Occipital lobe (tissue), 2 donors: ENCODE results near the gene SRRM4. TPM values are rescaled to one million over a fixed set of nuclear protein-coding genes. Genes with fewer than 3 reads are reported as not detected.
"Not testable (repeated sequence)": the region's sequence is repeated elsewhere in the genome, so short reads cannot be mapped to it uniquely, and the experiment has no call there.

Experiments
- DNase-seq: peaks from one replicate; lab custom pipeline; 2025; lab: John Stamatoyannopoulos, UW
- total RNA-seq: library from RNA; depleted of rRNA; stranded (reverse); fragments of >200 nt; gene quantifications from one replicate; pipeline ENCODE4 v1.2.3, GENCODE V29; 2014

SRRM4 gene
- total RNA-seq, 1 donor from 2014 or later, result 6.4 TPM

GRCh38 chr12:119068129-119068856, 87.0 kb downstream of the SRRM4 start:
- DNase-seq, result no peak

- DNase-seq, result no peak
Observed at GRCh38 chr12:119069147-119069642, 87.9 kb downstream of the SRRM4 start.

GRCh38 chr12:119071176-119071575, 89.8 kb downstream of the SRRM4 start:
- no peak for DNase-seq

GRCh38 chr12:119071638-119072231, 90.4 kb downstream of the SRRM4 start:
- DNase-seq, result no peak

- DNase-seq, result no peak
Observed at GRCh38 chr12:119072440-119072839, 91.1 kb downstream of the SRRM4 start.

GRCh38 chr12:119075222-119075787, 94.0 kb downstream of the SRRM4 start:
- DNase-seq, result no peak

- DNase-seq, result no peak
Observed at GRCh38 chr12:119075918-119076317, 94.6 kb downstream of the SRRM4 start.

GRCh38 chr12:119079530-119079929, 98.2 kb downstream of the SRRM4 start:
- DNase-seq, result no peak

GRCh38 chr12:119082016-119082415, 100.7 kb downstream of the SRRM4 start:
- no peak for DNase-seq

- peak; percentile 17 for DNase-seq
Observed at GRCh38 chr12:119082496-119082895, 101.2 kb downstream of the SRRM4 start.

GRCh38 chr12:119088685-119089379, 107.5 kb downstream of the SRRM4 start:
- DNase-seq, result no peak

GRCh38 chr12:119089380-119090013, 108.2 kb downstream of the SRRM4 start:
- DNase-seq, result no peak

GRCh38 chr12:119090276-119090675, 108.9 kb downstream of the SRRM4 start:
- no peak for DNase-seq

- DNase-seq, result no peak
Observed at GRCh38 chr12:119090865-119091264, 109.5 kb downstream of the SRRM4 start.

- DNase-seq, result peak; percentile 11
Observed at GRCh38 chr12:119096429-119097202, 115.3 kb downstream of the SRRM4 start.

- DNase-seq, result no peak
Observed at GRCh38 chr12:119100933-119101332, 119.6 kb downstream of the SRRM4 start.

- DNase-seq, result no peak
Observed at GRCh38 chr12:119102274-119102673, 120.9 kb downstream of the SRRM4 start.

GRCh38 chr12:119102714-119103113, 121.4 kb downstream of the SRRM4 start:
- DNase-seq, result no peak

GRCh38 chr12:119104969-119105368, 123.6 kb downstream of the SRRM4 start:
- not testable (repeated sequence) for DNase-seq

GRCh38 chr12:119113496-119113986, 132.2 kb downstream of the SRRM4 start:
- no peak for DNase-seq

GRCh38 chr12:119114294-119114693, 133.0 kb downstream of the SRRM4 start:
- no peak for DNase-seq
